K562 (cell line): ENCODE data around the gene TUT7. TPM values are rescaled to one million over a fixed set of nuclear protein-coding genes. Genes with fewer than 3 reads are reported as not detected.

Source experiments
- ATAC-seq: fragments of 200-7000 bp; cut with Tn5 transposase; 3 replicates; pipeline ENCODE4 v1.9.1; 2020; ENCODE audit warnings: moderate library complexity
- BruUV-seq: library from RNA; stranded (reverse); fragments of 400-500 nt; replicated peaks from 2 replicates; lab custom pipeline; 2021; lab: Mats Ljungman, UMichigan
- CTCF ChIA-PET: fragments of 300-600 bp; formaldehyde crosslinking; extraction: SDS; loops from one replicate; lab custom pipeline; 2021; ENCODE audit warnings: low intra/inter-chr PET ratio; lab: Yijun Ruan, JAX
- POLR2A ChIA-PET: fragments of 300-600, 350-650 bp; sonication (Branson Sonifier 250); formaldehyde crosslinking; extraction: SDS; loops from one replicate; lab custom pipeline; 2021; ENCODE audit warnings: antibody characterized with exemption, inconsistent platforms; lab: Yijun Ruan, JAX
- DNase-seq, 4 experiments: peaks; one replicate each; pipeline versions ENCODE4 v3.0.0 to v3.0.0-alpha.2; 2011 to 2018; ENCODE audit warnings: low spot score in 3 of 4, mixed read lengths in 3 of 4; ENCODE audit errors: extremely low read depth in 1 of 4
- FAIRE-seq: peaks from 2 replicates; lab custom pipeline; 2011; peaks lifted over from hg19 to GRCh38; lab: Jason Lieb, UNC
- H2AFZ ChIP-seq: 2 replicates; pipeline ENCODE4 v1.6.0; 2011; ENCODE audit warnings: low read depth, low read length, control low read depth, inconsistent platforms
- H3K27ac ChIP-seq: fragments of 200-600 bp; 3 replicates; pipeline ENCODE4 v1.8.0; 2011; ENCODE audit warnings: low read depth, mild to moderate bottlenecking, control low read depth, inconsistent platforms, low read length, moderate library complexity, mixed read lengths; ENCODE audit errors: extremely low read depth
- H3K27me3 ChIP-seq, 2 experiments: fragments of 300-600 bp in 1 of 2; 2 replicates in 1 of 2; 3 replicates in 1 of 2; pipeline versions ENCODE4 v1.6.0 to v1.8.0; 2011; ENCODE audit warnings: inconsistent platforms in 2 of 2, low read length in 2 of 2, mild to moderate bottlenecking in 1 of 2, mixed read lengths in 1 of 2, moderate library complexity in 1 of 2; ENCODE audit not compliant: control insufficient read depth in 2 of 2, insufficient read depth in 2 of 2
- H3K36me3 ChIP-seq: fragments of 300-600 bp; 3 replicates; pipeline ENCODE4 v1.8.0; 2011; ENCODE audit warnings: mild to moderate bottlenecking, low read length, inconsistent platforms; ENCODE audit not compliant: control insufficient read depth, insufficient read depth
- H3K4me1 ChIP-seq, 2 experiments: fragments of 200-600 bp in 1 of 2; replicated peaks in 1 of 2; 2 replicates in 1 of 2; 3 replicates in 1 of 2; pipeline versions ENCODE4 v1.5.1 to v1.8.0; 2011; ENCODE audit warnings: inconsistent platforms in 2 of 2, low read length in 2 of 2, mild to moderate bottlenecking in 1 of 2, mixed read lengths in 1 of 2, moderate library complexity in 1 of 2; ENCODE audit not compliant: control insufficient read depth in 2 of 2, insufficient read depth in 2 of 2
- H3K4me2 ChIP-seq: 2 replicates; pipeline ENCODE4 v1.6.1; 2011; ENCODE audit warnings: low read length, control low read depth, inconsistent platforms, mixed read lengths; ENCODE audit not compliant: insufficient read depth
- H3K4me3 ChIP-seq: fragments of 200-600 bp; sonication (generic), shearing (Covaris generic); 2 replicates; pipeline ENCODE4 v1.5.1; 2016; ENCODE audit warnings: control low read depth, inconsistent platforms
- H3K79me2 ChIP-seq: fragments of 200-600 bp; 3 replicates; pipeline ENCODE4 v1.8.0; 2011; ENCODE audit warnings: low read length, inconsistent platforms; ENCODE audit not compliant: control insufficient read depth, insufficient read depth
- H3K9ac ChIP-seq, 2 experiments: 2 replicates each; pipeline versions ENCODE4 v1.6.0 to v1.6.1; 2011; ENCODE audit warnings: low read depth in 2 of 2, low read length in 2 of 2, control low read depth in 1 of 2, inconsistent platforms in 1 of 2, mild to moderate bottlenecking in 1 of 2, mixed read lengths in 1 of 2; ENCODE audit not compliant: insufficient read depth in 1 of 2
- H3K9me1 ChIP-seq: one replicate; pipeline ENCODE4 v1.6.0; 2011; ENCODE audit warnings: inconsistent platforms, mild to moderate bottlenecking, low read length, moderate library complexity; ENCODE audit not compliant: control insufficient read depth, insufficient read depth
- H3K9me3 ChIP-seq: replicated peaks from 2 replicates; pipeline ENCODE4 v1.5.1; 2011; ENCODE audit warnings: low read depth, low read length, inconsistent platforms; ENCODE audit not compliant: control insufficient read depth, insufficient read depth
- H4K20me1 ChIP-seq: replicated peaks from 2 replicates; pipeline ENCODE4 v1.6.1; 2011; ENCODE audit warnings: low read length, inconsistent platforms, mixed read lengths; ENCODE audit not compliant: control insufficient read depth, insufficient read depth
- HLTF ChIP-seq: fragments of 450-650 bp; IDR thresholded peaks from 2 replicates; pipeline ENCODE4 v1.6.1; 2016
- WGBS: fragments of 100-300 bp; shearing (Covaris generic); methylation state at CpG from one replicate; pipeline ENCODE4 v1.1.6; 2016; ENCODE audit warnings: low coverage, mixed read lengths; ENCODE audit not compliant: insufficient coverage; ENCODE audit errors: missing lambda C conversion rate; 5-methylcytosine and 5-hydroxymethylcytosine counted together
- in situ Hi-C: fragments of 300-500 bp; cut with MboI; formaldehyde crosslinking; loops from 4 replicates; pipeline ENCODE4 v1.15.0; 2018; ENCODE audit warnings: inconsistent platforms, mixed read lengths
- intact Hi-C: fragments of 100-400 bp; cut with micrococcal nuclease; formaldehyde crosslinking; loops from 2 replicates; pipeline ENCODE4 v1.14.2; 2022
- polyA plus RNA-seq, 8 experiments: library from polyadenylated mRNA; depleted of rRNA in 4 of 8; stranded (reverse) in 5 of 8; unstranded in 3 of 8; fragments of >200 nt; fragmentation: Nextera tagmentation in 2 of 8; fragmentation: Illumina TruSeq in 1 of 8; extraction: Ambion mirVana in 2 of 8; extraction: Trizol in 1 of 8; gene quantifications; 2 replicates each; pipeline versions ENCODE4 v1.2.1 to v1.2.3, GENCODE V29; 2011 to 2014; ENCODE audit warnings: inconsistent platforms in 1 of 8, missing spikeins in 1 of 8
- total RNA-seq, 7 experiments: library from RNA; depleted of rRNA in 6 of 7; stranded (reverse); fragments of >200 nt in 6 of 7; fragmentation: Illumina TruSeq in 2 of 7; extraction: Trizol in 2 of 7; gene quantifications; 2 replicates each; pipeline versions ENCODE4 v1.2.1 to v1.2.3, GENCODE V29; 2011 to 2021; ENCODE audit warnings: low replicate concordance in 1 of 7
- TF ChIP-seq, protein P1 (sequence below): sonication (generic); formaldehyde crosslinking; IDR thresholded peaks from 2 replicates; pipeline ENCODE4 v1.8.0; 2023; ENCODE audit warnings: missing genetic modification reagents, mild to moderate bottlenecking, borderline replicate concordance
- TF ChIP-seq, protein P2 (sequence below): fragments of 250-450 bp; sonication (Bioruptor Pico); IDR thresholded peaks from 2 replicates; pipeline ENCODE4 v1.5.1; 2021; ENCODE audit warnings: mild to moderate bottlenecking

The TUT7 gene
- total and polyA plus RNA-seq, 9 of the 15 experiments (the other 6 are each of a cell fraction or from before 2014, with no cell fraction given): 5.9 to 26.9 (median 15.2) TPM

DNA sequence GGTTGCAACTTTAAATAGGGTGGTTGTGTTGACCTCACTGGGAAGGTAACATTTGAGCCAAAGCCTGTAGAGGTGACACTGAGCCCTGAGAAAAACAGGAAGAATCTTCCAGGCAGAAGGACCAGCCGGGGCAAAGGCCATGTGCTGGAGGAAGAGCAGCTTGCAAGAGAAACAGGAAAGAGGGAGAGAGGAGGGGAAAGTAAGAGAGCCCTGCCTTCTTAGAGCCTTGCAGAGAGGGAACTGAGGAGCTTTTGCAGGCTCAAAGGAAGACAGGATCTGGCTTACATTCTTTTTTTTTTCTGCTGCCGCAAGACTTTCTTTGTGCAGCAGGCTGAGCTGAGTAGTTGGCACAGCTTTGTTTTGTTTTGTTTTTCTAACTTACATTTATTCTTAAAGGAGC lies 112.1 kb downstream of the TUT7 start:
- intact Hi-C loops (no loop called here), in situ Hi-C loops (loop anchor here (25.0 kb wide), 1 partner anchor 430 kb away; no protein-coding TSS in a partner anchor)
- Histone ChIP-seq H3K9ac (no peak overlapping the region), H3K9me3 (no peaks in the 10 kb centered on the region), H3K4me3 (no peak overlapping the region), H3K27me3 (peaks cover 3 to 4% of the 10 kb centered on the region in 2 experiments; a peak in 1 of 5 replicates), H3K27ac (no peak overlapping the region), H3K4me1 (no peaks in the 10 kb centered on the region), H3K36me3 (no peaks in the 10 kb centered on the region), H2AFZ (no peak overlapping the region), H3K9me1 (no peaks in the 10 kb centered on the region), H3K79me2 (no peaks in the 10 kb centered on the region), H4K20me1 (no peaks in the 10 kb centered on the region), H3K4me2 (no peak overlapping the region)
- FAIRE-seq (no peak), DNase-seq (no peak), ATAC-seq (no peak)
- ChIA-PET POLR2A (interaction anchor here (0.8 kb wide), 1 partner anchor 15 kb away, joined by 3 read pairs; no protein-coding TSS in a partner anchor), CTCF (no interaction called here)
- BruUV-seq: no TSS peak
- TF ChIP-seq, protein P1, sequence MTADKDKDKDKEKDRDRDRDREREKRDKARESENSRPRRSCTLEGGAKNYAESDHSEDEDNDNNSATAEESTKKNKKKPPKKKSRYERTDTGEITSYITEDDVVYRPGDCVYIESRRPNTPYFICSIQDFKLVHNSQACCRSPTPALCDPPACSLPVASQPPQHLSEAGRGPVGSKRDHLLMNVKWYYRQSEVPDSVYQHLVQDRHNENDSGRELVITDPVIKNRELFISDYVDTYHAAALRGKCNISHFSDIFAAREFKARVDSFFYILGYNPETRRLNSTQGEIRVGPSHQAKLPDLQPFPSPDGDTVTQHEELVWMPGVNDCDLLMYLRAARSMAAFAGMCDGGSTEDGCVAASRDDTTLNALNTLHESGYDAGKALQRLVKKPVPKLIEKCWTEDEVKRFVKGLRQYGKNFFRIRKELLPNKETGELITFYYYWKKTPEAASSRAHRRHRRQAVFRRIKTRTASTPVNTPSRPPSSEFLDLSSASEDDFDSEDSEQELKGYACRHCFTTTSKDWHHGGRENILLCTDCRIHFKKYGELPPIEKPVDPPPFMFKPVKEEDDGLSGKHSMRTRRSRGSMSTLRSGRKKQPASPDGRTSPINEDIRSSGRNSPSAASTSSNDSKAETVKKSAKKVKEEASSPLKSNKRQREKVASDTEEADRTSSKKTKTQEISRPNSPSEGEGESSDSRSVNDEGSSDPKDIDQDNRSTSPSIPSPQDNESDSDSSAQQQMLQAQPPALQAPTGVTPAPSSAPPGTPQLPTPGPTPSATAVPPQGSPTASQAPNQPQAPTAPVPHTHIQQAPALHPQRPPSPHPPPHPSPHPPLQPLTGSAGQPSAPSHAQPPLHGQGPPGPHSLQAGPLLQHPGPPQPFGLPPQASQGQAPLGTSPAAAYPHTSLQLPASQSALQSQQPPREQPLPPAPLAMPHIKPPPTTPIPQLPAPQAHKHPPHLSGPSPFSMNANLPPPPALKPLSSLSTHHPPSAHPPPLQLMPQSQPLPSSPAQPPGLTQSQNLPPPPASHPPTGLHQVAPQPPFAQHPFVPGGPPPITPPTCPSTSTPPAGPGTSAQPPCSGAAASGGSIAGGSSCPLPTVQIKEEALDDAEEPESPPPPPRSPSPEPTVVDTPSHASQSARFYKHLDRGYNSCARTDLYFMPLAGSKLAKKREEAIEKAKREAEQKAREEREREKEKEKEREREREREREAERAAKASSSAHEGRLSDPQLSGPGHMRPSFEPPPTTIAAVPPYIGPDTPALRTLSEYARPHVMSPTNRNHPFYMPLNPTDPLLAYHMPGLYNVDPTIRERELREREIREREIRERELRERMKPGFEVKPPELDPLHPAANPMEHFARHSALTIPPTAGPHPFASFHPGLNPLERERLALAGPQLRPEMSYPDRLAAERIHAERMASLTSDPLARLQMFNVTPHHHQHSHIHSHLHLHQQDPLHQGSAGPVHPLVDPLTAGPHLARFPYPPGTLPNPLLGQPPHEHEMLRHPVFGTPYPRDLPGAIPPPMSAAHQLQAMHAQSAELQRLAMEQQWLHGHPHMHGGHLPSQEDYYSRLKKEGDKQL (CRISPR knock-in tag): no peak
- TF ChIP-seq, protein P2, sequence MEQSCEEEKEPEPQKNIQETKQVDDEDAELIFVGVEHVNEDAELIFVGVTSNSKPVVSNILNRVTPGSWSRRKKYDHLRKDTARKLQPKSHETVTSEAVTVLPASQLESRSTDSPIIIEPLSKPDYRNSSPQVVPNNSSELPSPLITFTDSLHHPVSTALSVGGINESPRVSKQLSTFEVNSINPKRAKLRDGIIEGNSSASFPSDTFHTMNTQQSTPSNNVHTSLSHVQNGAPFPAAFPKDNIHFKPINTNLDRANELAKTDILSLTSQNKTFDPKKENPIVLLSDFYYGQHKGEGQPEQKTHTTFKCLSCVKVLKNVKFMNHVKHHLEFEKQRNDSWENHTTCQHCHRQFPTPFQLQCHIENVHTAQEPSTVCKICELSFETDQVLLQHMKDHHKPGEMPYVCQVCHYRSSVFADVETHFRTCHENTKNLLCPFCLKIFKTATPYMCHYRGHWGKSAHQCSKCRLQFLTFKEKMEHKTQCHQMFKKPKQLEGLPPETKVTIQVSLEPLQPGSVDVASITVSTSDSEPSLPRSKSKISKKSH (CRISPR knock-in tag): no peak
- TF ChIP-seq HLTF: no peak
- 40% methylated on average over 2 of the region's 2 CpGs for WGBS
